Activated CD8-positive, alpha-beta memory T cell treated with anti-CD3 and anti-CD28 coated beads, Interleukin-2, amount 50 U/mL, for 4 hours (primary cell): ENCODE measurements around the gene CEACAM1.
"Not testable (repeated sequence)": the region's sequence is repeated elsewhere in the genome, so short reads cannot be mapped to it uniquely, and the experiment has no call there.

Source experiments
- DNase-seq: peaks from one replicate; pipeline ENCODE4 v3.0.0-alpha.2; 2020

CEACAM1 gene

DNA sequence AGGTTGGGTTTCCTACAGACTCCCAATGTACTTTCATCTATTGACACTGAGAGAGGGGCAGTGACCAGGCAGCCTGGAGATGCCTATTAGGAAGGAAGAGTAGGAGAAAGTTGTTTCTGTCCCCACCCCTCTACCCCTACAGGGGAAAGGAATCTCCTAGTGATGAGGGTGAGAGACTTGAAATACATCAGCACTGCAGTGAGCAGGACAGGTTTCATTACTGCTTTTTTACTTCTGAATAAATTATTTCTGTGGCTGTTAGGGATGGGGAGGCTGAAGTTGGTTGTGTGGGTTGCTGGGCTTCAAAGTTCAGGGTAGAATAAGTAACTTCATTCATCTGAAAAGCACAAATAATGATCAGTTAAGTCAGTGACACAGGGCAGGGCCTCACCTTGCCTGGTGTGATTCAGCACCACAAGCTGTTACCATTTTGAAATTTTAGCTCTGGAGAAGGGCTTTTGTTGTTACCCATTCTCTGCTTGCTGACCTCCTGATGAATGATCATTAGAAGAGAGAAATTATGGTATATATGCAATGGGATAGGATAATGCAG lies 19.3 kb downstream of the CEACAM1 start:
- DNase-seq: no peak

DNA sequence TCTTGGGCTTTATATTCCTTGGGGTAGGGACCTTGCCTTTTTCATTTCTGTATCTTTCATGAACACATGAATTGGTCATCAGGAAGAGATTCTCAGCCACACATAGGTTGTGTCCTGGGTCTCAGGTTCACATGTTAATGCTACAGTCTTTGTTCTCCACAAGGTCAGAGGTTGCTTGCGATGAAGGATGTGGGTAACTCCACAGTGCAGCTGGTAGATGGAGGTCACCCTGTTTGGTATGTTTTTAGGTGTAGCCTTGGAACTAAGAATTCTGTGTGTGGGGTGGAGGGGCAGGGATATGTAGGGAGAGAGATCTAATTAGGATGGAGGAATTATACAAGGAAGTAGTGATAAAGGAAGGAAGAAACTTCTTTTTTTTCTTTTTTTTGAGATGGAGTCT lies 23.2 kb downstream of the CEACAM1 start:
- DNase-seq: no peak

DNA sequence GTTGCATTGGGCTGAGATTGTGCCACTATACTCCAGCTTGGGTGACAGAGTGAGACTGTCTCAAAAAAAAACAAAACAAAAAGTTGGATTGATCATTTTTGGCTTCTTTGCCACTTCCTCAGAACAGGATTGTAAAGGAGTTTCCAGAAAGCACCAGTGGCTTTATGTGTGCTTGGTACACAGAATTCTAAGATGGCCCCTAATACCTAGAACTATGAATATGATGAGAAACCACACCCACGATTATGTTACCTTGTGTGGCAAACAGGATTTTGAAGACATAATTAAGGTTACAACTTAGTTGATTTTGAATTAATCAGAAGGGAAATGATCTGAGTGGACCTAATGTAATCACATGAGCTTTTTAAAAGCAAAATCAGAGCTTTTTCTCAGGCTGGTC lies 26.5 kb downstream of the CEACAM1 start:
- DNase-seq: no peak

DNA sequence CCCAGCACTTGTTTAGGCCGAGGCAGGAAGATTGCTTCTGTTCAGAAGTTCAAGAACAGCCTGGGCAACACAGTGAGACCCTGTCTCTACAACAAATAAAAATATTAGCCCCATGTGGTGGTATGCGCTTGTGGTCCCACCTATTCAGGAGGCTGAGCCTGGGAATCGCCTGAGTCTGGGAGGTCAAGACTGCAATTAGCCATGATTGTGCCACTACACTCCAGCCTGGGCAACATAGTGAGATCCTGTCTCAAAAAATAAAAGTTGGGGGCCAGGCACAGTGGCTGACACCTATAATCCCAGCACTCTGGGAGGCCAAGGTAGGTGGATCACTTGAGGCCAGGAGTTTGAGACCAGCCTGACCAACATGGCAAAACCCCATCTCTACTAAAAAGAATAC lies 27.0 kb downstream of the CEACAM1 start:
- DNase-seq: not testable (repeated sequence)

DNA sequence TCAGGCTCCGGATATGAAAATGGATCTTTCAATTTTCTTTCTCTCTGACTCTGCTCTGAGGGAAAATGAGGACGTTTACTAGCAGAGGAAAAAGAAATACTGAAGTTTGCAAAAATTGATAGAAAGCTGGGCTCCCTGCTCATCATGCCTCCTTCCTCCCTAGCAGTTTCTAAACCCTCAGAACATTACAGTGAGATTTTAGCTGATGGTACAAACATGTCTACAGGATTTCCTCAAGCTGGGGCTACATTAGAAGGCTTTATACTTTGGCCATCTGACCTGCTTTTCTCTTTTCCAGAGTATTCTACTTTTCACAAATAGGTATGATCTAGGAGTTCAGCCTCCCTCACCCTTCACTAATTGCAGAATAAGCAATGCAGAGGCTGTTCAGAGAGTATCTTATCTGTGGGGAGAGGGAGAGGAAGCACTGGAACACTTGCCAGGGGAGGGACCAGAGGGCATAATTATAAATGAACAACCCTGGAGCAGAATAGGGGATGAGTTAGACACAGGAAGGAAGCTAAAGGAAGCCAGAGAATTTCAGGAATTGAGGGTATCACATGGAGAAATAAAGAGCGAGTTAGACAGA lies 30.0 kb downstream of the CEACAM1 start:
- no peak for DNase-seq

DNA sequence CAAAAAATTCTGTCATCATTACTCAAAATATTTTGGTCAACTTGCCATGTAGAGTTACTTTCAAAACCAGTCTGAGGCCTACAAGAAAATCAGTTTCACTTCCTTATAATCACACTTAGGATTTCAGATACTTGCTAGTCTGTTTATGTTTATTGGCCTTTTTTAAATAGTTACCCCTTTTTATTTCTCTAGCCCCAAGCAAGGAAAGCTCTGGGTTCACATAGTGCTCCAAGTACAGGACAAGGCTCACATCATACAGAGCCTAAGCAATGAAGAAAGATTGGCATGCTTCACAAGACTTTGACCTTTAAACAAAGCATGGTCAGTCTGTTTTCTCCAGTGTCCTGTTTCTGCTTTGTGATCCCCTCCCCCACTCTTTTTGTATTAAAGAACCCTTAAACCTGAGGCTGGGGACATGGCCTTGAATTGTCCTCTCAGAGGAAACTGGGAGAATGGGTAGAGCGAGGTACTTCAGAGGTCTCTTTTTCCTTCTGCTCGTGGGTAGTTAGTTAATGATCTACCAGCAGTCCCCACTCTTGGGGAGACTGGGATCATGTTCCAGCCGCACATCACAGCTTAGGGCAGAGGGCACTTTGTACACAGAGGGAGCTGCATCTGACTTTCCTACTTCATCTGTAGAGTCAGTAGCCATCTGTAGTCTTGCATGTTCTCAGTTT lies 30.7 kb downstream of the CEACAM1 start:
- no peak for DNase-seq

DNA sequence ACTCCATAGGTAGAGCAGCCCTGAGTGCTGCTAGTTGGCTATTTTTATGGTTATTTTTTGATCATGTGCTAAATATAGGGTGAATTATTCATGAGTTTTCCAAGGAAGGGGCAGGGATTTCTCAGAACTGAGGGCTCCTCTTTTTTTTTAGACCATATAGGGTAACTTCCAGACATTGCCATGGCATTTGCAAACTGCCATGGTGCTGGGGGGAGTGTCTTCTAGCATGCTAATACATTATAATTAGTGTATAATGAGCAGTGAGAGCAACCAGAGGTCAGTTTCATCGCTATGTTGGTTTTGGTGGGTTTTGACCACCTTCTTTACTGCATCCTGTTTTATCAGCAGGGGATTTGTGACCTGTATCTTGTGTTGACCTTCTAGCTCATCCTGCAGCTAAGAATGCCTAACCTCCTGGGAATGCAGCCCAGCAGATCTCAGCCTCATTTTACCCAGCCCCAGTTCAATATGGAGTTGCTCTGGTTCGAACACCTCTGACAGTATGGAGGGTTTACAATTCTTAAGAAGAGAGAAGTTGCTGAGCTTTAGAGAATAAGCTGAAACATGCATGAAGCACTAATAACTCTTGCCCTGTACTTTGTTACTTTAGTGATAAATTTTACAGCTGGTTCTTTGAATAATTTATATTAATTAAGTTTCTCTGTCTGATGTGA lies 31.7 kb downstream of the CEACAM1 start:
- no peak for DNase-seq

DNA sequence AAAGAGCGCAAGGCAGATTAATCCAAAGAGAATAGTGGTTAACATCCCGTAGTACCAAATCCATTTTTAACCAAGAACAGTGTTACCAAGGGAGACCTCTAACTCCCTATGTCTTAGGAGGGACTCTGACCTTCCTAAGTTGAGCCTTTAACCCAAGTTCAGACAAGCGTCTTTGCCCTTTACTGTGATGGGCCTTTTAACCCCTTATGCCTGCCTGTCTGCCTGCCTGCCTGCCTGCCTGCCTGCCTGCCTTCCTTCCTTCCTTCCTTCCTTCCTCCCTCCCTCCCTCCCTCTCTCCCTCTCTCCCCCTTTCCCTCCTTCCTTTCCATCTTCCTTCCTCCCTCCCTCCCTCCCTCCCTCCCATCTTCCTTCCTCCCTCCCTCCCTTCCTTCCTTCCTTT lies 32.6 kb downstream of the CEACAM1 start:
- no peak for DNase-seq

DNA sequence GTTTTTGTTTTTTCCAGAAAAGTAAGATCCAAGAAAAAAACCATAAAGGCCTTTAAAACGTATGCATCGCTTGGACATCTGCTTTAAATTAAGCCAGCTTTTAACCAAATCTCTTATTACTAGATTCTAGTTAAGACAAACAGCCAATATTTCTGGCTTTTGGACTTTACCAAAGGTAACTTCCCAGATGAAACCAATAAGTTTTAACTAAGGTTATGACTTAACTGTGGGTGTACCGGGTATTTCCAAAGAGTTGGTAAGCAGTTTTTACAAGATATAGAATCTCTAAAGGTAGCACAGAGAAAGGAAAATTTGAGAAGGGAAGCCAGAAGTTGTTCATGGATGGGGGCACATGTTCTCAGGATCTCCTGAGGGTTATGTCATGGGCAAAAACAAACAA lies 34.0 kb downstream of the CEACAM1 start:
- DNase-seq: no peak

DNA sequence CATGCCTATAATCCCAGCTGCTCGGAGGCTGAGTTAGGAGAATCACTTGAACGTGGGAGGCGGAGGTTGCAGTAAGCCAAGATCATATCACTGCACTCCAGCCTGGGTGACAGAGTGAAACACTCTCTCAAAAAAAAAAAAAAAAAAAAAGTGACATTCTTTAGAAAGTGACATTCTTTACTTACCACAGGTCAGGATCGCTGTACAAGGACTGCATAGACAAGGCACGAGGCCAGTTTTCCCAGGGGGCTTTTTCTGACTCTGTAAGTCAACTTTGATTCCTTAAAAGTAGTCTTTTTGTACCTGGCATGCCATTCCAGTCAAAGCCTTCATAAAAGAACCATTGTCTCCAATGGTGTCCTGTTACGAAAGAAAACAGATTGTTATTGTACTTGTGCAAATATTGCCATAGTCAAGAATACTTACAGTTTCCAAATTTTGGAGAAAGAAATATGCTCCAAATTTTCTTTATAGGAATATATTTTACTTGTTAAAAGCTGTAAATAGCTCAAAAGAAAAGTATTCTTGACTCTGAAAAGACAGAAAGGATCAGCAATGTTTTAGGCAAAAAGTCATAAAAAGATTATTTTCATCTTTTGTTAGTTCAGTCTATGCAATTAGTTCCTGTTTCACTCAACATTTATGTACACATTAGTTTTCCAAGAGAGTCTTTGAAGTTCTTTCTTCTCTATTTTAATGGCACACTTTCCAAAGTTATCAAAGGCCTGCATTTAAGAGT lies 39.3 kb downstream of the CEACAM1 start:
- no peak for DNase-seq

DNA sequence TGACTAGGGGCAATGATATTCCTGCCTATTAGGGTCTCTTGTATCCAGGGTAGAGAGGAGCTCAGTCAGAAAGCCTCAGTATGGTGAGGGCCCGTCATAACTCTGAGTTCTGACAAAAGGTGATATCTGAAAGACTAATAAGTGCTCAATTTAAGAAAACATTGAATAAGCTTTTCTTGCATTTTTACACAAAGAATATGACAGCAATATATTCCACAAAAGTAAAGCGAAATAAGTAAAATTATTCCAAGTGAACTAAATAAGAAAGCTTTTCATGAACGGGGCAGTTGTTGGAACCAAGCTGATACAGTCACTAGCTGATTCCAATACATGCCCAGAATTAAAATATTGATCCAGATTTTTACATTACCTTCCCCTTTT lies 40.5 kb downstream of the CEACAM1 start:
- DNase-seq: no peak

DNA sequence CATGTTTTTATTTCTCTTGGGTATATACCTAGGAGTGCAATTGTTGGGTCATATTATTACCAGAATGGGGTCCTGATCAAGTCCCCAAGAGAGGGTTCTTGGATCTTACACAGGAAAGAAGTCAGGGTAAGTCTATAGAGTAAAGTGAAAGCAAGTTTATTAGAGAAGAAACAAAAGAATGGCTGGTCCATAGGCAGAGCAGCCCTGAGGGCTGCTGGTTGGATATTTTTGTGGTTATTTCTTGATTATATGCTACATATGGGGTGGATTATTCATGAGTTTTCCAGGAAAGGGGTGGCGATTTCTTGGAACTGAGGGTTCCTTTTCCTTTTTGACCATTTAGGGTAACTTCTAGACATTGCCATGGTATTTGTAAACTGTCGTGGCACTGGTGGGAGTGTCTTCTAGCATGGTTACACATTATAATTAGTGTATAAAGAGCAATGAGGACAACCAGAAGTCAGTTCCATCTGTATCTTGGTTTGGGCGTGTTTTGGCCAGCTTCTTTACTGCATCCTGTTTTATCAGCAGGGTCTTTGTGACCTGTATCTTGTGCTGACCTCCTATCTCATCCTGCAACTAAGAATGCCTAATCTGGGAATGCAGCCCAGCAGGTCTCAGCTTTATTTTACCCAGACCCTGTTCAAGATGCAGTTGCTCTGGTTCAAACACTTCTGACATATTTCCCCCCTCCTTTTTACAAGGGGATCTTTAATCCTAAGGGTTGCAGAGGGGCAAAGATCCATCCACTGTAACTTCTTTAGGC lies 41.1 kb downstream of the CEACAM1 start:
- DNase-seq: no peak

DNA sequence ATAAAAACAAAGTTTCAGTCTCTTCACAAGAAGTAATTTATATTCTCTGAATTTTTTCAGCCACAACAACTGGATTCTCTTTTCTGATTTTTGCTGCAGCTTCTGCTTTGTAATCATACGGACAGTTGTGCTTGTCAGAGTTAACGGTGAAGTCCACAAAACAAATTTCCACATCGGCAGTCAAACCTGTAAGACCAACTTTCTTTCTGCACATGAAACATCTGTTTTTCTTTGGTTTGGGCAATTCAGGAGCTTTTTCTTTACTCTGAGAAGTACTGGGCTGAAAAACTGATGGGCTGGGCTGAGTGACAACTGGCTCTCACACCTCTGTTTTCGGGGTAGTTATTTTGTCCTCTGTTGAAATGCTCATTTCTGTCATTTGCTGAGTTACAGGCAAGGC lies 43.2 kb downstream of the CEACAM1 start:
- not testable (repeated sequence) for DNase-seq

DNA sequence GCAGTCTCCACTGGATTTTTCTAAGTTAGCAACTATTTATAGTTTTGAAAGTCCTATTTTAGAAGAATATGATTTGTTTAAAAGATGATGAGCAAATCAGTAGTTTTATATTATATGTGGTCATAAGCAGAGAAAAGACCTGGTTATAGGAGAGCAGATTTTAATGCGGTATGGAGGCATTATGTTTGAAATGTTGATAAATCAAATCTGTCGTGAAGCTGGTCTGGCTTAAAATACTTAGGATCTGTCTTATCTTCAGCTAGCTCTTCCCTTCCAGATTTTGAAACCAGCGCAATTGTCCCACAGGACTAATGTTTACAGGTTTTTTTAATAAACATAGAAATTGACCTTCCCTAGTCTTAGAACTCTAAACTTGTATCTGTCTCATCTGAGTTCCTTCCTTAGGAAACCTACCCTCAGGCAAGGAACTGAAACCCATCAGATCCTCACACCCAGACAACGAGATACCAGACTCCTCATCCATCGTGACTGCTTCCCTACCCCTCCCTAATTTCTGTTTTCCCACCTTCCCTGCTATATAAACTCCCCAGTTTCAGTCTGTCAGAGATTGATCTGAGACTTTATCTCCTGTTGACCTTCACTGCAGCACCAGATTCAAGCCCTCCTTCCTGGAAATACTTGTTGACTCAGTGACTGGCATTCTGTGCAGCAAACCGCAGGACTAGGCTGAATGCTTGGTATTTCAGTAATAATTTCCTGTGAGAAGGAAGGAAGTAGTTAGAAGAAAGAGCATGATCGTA lies 47.8 kb downstream of the CEACAM1 start:
- DNase-seq: peak; percentile 21

DNA sequence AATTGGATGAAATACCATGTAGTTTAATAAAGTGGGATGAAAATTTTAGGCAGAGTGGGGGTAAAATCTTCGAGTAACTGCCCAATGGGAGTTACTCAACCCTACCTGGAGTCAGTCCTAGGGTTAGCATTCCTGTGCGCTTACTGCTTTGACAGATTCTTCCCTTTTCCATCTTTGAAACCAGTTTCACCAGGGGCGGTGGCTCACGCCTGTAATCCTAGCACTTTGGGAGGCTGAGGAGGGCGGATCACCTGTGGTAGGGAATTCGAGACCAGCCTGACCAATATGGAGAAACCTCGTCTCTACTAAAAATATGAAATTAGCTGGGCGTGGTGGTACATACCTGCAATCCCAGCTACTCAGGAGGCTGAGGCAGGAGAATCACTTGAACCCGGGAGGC lies 48.5 kb downstream of the CEACAM1 start:
- DNase-seq: no peak

DNA sequence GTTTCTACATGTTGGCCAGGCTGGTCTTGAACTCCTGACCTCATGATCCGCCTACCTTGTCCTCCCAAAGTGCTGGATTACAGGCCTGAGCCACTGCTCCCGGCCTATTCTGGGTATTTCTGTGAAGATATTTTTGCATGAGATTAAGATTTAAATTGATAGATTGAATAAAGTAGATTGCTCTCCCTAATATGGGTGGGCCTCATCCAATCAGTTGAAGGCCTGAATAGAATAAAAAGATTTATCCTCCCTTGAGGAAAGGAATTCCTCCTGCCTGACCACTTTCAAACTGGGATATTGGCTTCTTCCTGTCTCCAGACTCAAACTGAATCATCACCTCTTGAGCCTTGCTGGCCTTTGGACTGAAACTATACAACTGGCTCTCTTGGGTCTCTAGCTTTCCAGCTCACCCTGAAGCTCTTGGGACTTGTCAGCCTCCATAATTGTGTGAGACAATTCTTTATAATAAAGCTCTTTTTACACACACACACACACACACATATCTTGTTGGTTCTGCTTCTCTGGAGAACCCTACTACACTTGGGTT lies 49.4 kb downstream of the CEACAM1 start:
- DNase-seq: no peak

DNA sequence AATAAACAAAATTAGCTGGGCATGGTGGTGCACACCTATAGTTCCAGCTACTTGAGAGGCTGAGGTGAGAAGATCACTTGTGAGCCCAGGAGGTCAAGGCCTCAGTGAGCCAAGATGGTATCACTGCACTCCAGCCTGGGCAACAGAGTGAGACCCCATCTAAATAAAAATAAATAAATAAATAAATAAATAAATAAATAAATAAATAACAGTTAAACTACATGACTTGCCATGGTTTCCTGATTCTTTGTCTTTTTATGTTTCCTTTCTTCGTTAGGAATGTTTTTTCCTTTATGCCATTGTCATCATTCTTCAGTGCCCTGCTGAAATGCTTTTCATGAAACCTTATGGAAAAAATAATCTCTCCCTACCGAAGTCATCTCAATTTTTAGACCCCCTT lies 50.3 kb downstream of the CEACAM1 start:
- no peak for DNase-seq

DNA sequence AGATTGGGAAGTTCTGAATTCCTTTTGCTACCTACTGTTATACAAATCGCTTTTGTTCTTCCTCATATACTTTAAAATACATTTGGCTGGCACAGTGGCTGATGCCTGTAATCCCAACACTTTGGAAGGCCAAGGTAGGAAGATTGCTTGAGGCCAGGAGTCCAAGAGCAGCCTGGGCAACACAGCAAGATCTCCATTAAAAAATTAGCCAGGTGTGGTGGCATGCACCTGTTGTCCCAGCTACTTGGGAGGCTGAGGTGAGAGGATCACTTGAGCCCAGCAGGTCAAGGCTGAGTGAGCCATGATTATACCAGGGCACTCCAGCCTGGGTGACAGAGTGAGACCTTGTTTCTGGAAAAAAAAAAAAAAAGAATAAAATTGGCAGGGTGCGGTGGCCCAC lies 51.2 kb downstream of the CEACAM1 start:
- no peak for DNase-seq

DNA sequence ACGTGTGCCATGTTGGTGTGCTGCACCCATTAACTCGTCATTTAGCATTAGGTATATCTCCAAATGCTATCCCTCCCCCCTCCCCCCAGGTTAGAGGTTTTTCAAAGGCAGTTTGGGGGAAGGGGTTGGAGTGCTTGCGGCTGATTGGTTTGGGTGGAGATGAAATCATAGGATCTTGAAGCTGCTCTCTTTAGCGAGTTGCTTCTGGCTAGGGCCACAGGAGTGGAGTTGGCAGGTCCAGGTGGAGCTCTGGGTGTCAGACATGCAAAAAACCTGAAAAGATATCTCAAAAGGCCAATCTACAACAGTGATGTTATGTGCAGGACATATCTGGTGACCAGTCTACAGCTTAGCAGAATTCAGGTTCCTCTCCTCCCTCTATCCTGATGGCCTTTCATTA lies 52.9 kb downstream of the CEACAM1 start:
- no peak for DNase-seq

DNA sequence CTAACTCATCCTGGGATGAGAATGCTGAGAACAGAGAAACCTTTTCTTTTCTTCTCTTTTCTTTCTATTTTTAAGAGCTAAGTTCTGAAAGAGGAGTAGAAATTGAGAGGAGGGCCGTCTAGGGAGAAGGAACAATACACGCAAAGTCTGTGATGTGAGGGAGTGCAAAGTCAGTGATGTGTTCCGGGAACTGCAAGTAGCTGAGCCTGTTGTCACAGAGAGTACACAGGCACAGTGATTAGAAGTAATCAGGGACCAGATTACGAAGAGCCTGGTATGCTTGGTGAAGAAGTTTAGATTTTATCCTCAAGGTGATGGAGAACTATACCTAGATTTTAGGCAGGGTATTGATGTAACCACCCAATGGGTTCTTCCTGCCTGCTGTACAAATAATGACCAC lies 53.5 kb downstream of the CEACAM1 start:
- no peak for DNase-seq

DNA sequence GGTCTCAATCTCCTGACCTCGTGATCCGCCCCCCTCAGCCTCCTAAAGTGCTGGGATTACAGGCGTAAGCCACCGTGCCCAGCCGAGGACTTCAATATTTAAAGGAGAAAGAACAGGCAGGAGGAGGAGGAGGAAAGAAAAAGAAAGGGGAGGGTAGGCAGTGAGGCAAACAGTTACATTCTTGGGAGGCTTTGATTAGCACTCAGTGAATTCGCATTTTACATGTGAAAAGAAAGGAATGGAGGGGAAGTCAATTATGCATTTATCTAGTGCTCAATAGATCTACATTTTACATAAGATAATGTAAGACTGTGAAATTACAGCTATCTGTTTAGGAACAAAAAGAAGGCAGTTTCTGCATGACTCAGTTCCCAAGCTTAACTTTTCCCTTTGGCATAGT lies 54.6 kb downstream of the CEACAM1 start:
- DNase-seq: no peak
